HG02943 (cell line): ENCODE data around the gene MAP9.
"Not testable (repeated sequence)": the region's sequence is repeated elsewhere in the genome, so short reads cannot be mapped to it uniquely, and the experiment has no call there.

Experiments
- ATAC-seq: cut with Tn5 transposase; IDR thresholded peaks from one replicate; pipeline ENCODE4 v1.9.1; 2021; ENCODE audit warnings: mild to moderate bottlenecking, low read depth, moderate library complexity; ENCODE audit not compliant: unreplicated experiment

Gene MAP9

DNA sequence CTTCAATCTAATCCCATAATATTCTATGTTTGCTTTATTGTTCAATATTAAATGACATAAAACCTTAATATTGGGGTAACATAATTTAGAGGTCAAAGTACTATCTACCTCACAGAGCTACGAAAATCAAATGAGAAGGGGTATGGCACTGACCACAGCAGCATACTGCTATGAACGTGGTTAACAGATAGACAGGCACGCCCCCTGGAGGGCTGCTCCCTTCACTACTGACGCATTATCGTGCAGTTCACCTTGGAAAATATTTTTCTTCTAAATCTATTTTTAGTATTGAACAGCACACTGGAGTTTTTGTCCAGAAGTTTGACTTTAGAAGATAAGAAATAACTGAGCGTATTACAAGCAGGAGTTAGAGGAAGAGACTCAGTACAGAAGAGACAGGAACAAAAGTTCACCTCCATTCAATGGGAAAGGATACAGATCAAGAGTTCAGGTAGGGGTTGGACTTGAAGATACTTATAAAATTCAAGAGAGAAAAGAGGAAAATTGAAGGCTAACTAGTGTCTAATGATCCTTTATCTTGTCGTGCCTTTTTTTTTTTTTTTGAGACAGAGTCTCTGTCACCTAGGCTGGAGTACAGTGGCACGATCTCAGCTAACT is 22.7 kb downstream of the MAP9 start:
- ATAC-seq = peak; percentile 95

DNA sequence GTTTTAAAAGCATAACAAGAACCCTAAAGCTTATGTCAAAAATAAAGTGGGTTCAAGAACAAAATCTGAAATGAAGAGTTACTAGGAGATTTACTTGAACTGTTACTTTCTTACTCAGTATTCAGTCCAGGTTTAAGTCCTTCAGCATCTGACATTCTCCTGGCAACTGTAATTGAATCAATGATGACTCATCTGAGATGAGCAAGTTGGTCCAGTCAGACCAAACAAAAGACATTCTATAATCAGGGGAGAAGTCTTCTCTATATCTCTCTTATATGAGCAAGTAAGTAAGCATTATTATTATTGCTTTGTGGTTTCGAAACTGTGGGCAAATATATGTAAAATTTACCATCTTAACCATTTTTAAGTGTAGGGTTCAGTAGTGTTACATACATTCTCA is 34.6 kb downstream of the MAP9 start:
- no peak for ATAC-seq

DNA sequence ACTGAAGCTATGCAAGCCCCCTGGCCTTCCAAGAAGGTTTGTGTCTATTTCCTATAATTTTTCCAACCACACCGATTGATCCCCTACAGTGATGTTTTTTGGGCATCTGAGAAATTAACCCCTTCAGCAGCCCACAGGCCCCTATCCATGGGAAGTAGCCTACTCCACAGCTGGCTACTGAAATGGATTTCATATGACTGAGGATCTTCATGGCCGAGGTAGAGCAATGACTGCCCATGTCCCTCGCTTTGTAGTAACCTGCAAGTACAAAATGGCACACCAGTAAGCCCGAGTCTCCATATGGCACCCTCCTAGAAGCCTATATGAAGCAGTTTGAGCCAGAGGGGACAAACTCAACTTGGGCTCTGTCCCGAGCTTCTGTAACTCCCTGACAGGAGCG is 36.8 kb downstream of the MAP9 start:
- no peak for ATAC-seq

DNA sequence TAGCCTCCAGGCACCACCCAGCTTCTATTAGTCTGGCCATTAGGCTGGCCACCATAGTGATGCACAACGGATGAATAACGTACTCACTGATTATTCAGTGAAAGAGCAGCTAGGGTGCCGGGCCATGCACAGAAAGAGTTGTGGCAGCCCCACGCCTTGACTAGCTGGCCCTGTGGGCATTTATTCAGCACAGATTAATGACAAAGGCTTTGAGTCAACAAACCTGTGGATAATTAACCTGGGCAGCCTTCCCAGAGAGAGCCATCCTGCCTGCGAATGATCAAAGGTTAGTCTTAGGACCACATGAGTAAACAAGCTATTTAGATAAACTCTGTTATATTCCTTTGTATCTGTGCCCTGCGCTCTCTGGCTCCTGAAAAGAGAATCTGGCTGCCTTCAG is 37.2 kb downstream of the MAP9 start:
- no peak for ATAC-seq

DNA sequence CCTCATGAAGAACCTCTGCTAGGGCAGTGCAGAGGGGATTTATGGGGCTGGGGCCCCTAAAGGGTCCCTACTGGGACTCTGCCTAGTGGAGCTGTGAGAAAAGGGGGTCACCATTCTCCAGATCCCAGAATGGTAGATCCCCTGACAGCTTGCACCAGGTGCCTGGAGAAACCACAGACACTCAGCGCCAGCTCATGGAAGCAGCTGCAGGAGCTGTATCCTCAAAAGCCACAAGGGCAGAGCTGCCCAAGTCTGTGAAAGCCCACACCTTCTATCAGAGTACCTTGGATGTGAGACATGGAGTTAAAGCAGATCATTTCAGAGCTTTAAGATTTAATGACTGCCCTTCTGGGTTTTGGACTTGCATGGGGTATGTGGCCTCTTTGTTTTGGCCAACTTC is 38.6 kb downstream of the MAP9 start:
- ATAC-seq = no peak

DNA sequence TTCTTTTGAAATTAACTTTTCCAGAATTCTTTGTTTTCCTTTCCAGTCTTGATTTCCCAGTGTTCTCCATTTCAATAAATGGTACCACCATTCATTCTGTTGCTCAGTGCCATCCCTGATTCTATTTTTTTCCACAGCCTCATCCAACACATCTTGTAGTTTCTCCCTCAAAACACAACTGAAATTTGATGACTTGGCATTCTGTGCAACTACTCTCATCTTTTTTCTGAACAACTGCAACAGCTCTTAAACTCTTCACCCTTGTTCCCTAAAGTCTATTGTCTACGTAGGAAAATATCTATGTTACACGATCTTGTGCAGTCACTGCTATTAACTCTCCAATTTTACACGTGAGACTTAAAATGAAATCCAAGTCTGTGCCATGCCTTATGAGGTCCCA is 40.5 kb downstream of the MAP9 start:
- no peak for ATAC-seq

DNA sequence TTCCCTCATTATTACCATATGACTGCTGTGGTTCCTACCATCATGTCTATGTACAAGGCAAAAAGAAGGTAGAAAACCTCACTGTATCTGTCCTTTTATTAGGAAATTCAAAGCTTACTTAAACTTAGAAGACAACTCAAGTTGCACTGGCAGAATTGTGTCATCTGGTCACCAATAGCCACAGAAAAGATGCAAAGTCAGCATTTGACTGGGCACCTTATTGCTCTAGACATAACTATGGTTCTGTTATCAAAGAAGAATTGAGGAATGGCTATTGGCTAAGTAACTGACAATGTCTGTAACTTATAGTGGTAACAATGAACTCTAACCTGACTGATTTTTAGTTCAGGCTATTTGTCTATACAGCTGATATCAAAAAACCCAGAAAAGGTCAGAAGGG is 45.3 kb downstream of the MAP9 start:
- ATAC-seq = no peak

DNA sequence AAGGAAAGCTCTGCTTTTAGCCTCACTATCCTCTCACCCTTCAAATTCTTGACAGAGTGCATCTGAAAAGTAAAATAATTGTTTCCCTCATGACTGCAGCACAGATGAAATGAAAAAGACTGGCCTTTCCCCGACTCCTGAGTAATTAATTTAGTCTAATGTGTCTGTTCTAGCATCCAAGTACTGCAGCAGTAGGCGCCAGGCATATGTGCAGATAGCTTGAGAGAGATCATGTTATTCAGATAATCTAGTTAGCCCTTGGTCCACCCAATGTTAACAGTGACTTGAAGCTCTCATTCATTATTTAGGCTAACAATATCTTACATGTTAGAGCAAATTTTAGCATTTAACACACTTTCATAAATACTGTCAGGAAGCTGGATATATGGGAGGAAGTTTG is 54.0 kb downstream of the MAP9 start:
- ATAC-seq = no peak

DNA sequence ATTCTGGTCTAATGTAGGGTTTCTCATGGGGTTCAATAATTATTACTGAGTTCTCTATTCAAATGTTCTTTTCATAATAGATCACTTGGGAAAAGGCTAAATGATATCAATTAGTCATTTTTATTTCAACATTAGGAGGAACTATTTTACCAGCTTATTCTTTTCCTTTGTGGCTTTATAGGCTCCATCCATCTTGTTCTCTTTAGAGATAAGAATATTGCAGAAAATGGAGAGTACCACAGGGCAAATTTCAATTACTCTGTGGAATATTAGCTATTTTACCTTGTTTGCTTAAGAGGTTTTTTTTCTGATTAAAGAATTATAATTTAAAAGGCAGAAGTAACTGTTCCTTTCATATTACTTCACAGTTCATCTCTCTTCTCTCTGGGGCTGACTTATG is 55.8 kb downstream of the MAP9 start:
- no peak for ATAC-seq

DNA sequence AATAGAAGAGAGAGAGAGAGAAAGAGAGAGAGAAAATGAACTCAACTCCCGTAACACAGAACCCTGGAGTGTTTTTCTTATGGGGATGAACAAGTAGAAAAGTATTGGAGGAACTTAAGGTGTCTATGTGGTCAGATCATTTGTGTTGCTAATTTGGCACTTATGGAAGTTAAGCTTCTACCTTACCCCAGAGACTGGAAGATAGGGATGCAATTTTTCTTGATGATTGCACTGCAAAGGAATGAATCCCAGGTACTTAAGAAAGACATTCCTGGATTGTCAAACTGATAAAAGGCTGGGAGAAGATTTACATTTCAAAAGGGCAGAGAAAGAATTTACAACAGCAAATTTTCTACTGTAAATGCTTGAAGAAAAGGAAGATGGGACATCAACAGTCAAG is 57.2 kb downstream of the MAP9 start:
- no peak for ATAC-seq

DNA sequence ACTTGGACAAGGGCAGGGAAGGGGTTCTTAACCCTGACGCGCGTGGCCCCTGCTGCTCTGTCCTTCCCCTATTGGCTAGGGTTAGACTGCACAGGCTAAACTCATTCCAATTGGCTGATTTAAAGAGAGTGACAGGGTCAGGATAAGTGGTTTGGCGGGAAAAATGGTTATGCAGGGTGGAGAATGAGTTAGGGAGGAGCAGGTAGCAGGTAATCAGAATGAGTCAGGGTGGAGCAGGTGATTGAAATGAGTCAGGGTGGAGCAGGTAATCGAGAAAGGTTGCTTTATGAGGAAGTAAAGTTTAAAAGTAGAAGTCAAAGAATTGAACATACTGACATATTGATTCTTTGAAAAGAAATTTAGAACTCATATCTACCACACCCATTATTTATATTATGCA is 64.7 kb downstream of the MAP9 start:
- not testable (repeated sequence) for ATAC-seq

DNA sequence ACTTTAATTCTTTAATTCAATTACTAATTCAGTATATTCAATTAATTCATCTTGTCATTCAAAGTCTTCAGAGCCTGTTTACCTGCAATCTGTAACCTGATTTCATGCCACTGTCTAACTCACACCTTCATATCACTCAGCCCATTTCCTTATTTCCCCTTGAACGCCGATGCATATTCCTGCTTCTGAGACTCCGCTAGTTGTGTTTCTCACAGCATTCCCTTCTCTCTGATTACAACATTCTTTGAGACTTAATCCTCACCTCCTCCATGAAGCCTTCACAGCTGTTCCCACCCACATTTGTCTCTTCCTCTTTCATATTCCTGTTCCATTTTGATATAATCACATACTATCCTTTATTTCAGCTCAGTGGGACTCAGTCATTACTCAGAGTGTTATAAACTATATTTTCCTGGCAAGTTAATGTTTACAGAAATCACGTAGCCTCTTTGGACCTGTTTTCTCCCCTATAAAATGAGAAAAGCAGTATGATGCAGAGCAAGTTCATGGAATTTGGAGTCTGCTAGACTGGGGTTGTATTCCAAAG is 69.0 kb downstream of the MAP9 start:
- no peak for ATAC-seq

DNA sequence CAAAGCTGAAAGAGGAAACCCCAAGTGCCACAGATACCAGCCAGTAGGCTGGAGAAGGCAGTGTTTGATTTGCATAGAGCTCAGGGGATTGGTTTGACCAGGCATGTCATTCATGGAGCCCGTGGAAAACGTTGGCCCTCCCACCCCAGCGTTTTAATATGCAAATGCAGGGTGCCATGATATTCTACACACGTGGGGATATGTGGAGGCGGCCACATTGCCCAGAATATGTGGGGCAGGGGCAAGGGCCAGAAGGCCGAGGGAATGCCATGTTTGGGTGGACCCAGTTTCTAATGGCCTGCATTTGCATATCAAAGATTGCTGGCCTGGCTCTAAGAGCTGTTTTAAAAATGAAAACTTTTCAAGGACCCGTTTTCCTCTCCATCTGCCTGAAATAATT is 71.1 kb downstream of the MAP9 start:
- ATAC-seq = no peak

DNA sequence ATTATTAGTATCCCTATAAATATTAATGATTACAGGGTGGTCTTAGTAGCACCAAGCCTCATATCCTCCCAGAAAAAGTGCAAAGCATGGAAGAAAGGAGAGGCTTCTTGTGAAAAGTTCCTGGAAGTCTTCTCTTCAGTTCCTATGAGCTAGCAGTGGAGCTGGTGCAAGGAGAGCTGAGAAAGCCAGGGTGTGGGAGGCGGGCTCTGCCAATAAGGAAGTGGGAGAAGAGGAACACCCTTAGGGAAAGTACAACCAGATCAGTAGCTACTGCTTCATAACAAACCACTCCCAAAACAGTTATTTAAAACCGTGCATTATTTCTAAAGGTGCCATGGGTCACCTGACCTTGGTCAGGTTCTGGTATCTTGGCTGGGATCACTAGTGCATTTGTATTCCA is 72.4 kb downstream of the MAP9 start:
- no peak for ATAC-seq

DNA sequence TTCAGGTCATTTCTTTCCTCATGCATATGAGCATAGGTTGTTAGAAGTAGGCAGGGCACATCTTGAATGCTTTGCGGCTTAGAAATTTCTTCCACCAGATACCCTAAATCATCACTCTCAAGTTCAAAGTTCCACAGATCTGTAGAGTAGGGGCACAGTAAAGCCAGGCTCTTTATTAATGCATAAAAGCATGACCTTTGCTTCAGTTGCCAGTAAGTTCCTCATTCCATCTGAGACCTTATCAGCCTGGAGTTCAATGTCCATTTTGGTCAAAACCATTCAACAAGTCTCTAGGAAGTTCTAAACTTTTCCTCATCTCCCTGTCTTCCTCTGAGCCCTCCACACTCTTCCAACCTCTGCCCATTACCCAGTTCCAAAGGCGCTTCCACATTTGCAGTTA is 77.7 kb downstream of the MAP9 start:
- no peak for ATAC-seq
